HG03521 (cell line): ENCODE measurements around the gene ARPC2.

Experiments
- ATAC-seq: cut with Tn5 transposase; IDR thresholded peaks from one replicate; pipeline ENCODE4 v1.9.1; 2021; ENCODE audit warnings: mild to moderate bottlenecking, moderate library complexity; ENCODE audit not compliant: unreplicated experiment

ARPC2 gene

GRCh38 chr2:218285604-218286003 is 68.6 kb downstream of the ARPC2 start:
- no peak for ATAC-seq

DNA sequence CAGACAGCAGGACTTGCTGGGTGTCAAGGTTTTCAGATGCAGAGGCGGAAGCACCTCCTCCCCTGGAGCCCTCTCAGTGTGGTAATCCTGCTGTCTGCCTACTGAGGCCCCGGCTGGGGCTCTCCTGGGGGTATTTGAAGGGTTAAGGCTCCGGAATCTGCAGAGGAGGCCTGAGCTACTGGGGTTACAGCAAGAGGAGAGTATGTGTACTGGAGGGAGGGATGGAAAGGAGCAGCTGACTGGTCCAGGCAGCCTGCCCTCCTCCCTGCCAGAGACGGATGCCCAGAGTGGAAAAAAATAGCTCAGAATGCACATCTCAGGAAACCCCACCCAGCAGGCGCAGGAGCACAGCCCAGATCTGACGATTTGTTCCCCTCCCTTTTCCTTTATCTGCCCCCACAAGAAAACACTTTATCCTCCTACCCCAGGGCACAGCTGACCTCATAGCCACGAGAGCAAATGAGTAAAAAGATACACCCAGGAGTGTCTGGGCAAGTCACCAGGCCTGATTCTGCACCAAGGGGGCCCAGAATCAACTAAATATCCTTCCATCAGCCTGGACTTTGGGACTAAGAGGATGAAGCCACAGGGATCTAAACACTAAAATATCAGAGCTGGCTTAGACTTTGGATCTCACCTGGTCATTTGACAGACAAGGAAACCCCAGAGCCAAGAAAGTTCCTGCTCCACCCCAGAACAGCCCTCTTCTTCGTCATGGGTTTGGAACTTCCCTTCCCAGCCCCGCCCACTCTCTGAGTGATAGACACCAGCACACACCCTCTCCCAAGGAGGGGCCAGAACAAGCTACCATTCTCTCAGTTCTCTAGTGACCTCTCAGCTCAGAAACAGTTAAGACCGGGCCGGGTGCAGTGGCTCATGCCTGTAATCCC is 69.8 kb downstream of the ARPC2 start:
- peak; percentile 60 for ATAC-seq

DNA sequence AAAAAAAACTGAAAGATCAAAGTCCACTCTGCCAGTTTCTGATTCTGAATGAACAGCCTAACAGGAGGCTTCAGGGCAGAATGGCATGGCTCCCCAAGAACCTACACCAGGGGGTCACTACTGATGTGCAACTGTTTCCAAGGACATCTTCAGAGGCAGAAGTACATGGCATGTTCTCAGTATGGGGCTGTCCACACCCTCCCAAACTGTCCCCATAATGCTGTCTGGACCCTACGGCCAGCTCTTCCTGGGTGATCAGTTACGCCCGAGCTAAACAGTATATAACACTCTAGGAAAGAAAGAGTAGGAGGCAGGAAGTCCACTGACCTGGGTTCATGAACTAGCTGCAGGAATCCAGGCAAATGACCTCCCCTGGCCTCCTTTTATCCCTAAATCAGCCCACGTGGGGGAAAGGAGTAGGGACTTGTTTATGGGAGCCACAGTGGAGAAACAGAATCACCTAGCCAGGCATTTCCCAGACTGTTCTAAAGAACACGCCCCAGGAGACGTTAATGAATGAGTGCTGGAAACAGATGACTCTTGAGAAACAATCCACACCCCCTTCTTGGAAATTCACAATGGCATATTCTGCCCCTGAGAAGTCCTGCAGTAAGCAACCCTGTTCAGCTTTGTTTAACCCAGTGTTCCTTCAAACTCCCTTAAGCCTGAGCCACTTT is 72.8 kb downstream of the ARPC2 start:
- ATAC-seq = no peak

DNA sequence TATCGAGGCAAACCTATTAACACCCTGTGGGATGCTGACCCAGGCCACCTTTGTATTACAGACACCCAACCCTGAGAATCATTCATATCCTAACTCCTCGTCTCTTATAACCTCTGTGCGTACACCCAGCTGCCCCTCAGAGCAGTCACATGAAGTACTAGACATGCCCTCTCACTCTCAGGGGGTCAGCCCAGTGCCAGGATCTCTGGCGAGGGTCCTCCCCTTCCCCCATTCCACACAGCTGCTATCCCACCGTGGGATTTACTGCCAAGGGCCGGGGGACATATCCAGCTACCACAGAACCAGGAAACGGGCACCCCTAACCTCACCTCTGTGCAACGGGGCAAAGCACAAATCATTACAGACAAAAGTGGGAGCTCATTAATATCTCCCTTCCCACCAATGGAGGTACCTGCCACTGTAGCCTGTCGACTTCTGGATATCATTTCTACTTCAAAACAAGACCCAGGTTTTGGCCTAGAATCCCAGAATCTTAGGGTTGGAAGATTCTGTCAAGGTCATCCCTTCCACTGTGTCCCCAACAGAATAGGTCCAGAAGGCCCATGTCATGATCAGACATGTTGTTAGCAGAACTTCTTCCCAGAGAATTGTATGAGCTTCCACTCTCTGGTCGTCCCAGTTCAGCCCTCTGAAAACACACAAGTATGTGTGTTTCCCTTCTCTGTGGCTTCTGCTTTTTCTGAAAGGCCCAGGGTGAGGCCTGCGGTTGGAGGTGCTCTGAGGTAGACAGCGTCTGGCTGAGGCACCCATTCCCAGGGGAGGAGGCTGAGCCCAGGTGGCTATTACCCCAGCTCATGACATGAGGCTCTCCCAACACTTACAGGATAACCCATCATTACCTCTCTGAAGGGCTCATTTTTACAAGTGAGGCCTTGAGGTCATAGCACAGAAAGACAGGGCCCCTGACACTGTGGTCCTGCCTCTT is 73.6 kb downstream of the ARPC2 start:
- no peak for ATAC-seq

GRCh38 chr2:218291318-218292047 is 74.5 kb downstream of the ARPC2 start:
- no peak for ATAC-seq

- ATAC-seq = peak; percentile 69
Measured at GRCh38 chr2:218292048-218293014, 75.3 kb downstream of the ARPC2 start, which contains the start of gene TMBIM1. TSS of gene TMBIM1 (minus strand) at chr2:218292503. CDS start at chr2:218282141, 10,362 bp downstream.

- no peak for ATAC-seq
Measured at GRCh38 chr2:218293715-218294429, 76.9 kb downstream of the ARPC2 start.

GRCh38 chr2:218294430-218295022 is 77.5 kb downstream of the ARPC2 start:
- ATAC-seq = no peak

- ATAC-seq = no peak
Measured at GRCh38 chr2:218295029-218295428, 78.0 kb downstream of the ARPC2 start.

DNA sequence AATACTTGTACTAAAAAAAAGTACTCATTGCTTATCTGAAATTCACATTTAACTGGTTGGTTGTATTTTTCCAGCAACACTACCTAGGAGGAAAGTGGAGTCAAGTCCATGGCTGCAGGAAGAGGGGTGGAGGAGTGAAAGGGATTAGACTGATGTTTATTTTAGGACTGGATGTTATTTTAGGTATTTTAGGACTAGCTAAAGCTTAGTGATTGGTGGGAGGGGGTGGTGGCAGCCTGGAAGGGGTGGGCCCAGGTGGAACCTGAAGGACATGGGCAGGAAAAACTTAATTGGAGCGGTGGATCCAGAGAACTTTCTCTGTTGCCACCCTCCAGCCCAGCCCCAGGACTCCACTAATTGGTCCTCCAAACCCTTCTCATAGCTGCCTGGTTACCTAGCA is 79.2 kb downstream of the ARPC2 start:
- ATAC-seq = no peak

DNA sequence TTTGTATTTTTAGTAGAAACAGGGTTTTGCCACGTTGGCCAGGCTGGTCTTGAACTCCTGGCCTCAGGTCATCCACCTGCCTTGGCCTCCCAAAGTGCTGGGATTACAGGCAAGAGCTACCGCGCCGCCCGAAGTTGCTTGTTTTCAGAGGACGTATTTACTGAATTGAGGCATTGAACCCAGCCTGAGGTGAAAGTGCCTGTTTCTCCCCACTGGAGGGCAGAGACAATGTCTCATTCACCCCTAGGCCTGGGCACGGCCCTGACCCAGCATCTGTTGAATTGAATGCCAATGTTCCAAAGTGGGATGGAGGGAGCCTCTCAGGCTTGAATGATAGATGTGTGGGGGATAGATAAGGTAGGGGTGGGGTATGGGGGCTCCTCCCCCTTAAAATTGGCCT is 79.9 kb downstream of the ARPC2 start:
- no peak for ATAC-seq

DNA sequence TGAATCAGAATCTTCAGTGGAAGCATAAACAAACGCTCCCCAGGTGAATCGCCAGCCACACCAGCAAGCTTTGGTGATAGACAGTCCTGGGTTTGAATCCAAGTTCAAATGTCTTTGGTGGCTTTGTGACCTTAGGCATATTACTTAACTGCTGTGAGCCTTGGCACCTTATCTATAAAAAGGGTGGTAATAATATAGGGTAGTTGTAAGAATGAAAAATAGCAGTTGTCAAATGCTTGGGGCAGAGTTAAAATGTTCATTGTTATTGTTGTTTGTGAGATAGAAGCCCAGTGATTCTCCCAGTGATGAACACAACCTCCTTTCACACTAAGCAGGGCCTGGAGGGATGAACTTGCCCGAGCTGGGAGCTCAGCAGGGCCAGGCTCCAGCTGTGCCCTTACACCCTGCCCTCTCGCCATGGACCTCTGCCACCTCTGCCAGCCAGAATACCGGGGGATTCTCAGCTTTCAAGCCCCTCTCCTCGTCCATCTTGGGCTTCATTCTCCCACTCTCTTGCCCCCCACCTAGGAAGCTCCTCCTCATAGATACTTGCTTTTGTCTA is 81.4 kb downstream of the ARPC2 start:
- ATAC-seq = no peak

DNA sequence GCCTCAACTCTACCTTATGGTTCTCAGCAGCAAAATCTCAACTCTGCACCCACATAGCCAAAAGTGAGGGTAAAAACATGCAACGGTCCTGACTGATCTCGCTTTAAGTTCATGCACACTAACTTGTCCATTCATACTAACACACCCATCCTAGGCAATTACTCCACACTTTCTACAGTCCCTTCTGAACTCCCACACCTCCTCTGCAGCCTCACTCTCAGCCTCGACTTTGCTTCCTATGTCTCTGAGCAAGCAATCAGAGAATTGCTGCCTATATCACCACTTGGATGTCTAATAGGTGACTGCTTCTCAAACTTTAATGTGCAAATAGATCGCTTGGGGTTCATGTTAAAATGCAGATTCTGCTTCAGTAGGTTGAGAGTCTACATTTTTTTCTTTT is 83.2 kb downstream of the ARPC2 start:
- ATAC-seq = no peak

GRCh38 chr2:218301176-218301819 is 84.3 kb downstream of the ARPC2 start:
- peak; percentile 73 for ATAC-seq
